IMR-90 (cell line): Measurements from ENCODE around the gene TNNI2. TPM values are rescaled to one million over a fixed set of nuclear protein-coding genes. Genes with fewer than 3 reads are reported as not detected.

Experiments used
- ATAC-seq: fragments of 200-7000 bp; cut with Tn5 transposase; 2 replicates; pipeline ENCODE4 v1.9.1; 2020; ENCODE audit warnings: low read depth, mild to moderate bottlenecking, moderate library complexity
- BruUV-seq: library from RNA; stranded (reverse); fragments of 400-500 nt; replicated peaks from 2 replicates; lab custom pipeline; 2021; lab: Mats Ljungman, UMichigan
- CTCF ChIA-PET: fragments of 300-600 bp; formaldehyde crosslinking; extraction: SDS; loops from one replicate; lab custom pipeline; 2021; ENCODE audit warnings: antibody characterized with exemption; lab: Yijun Ruan, JAX
- POLR2A ChIA-PET: fragments of 300-600 bp; sonication (Branson Sonifier 250); formaldehyde crosslinking; loops from one replicate; lab custom pipeline; 2022; ENCODE audit warnings: antibody characterized with exemption; ENCODE audit not compliant: unreplicated experiment; lab: Charles Lee
- DNase-seq: peaks from one replicate; pipeline ENCODE4 v3.0.0; 2013
- H2AFZ ChIP-seq: replicated peaks from 2 replicates; pipeline ENCODE3; 2013; ENCODE audit warnings: low read length, mild to moderate bottlenecking; ENCODE audit not compliant: poor library complexity
- H2AK5ac ChIP-seq: 2 replicates; pipeline ENCODE4 v1.6.1; 2013; ENCODE audit warnings: low read depth, low read length, inconsistent platforms
- H2AK9ac ChIP-seq: replicated peaks from 2 replicates; pipeline ENCODE3; 2013; ENCODE audit warnings: mild to moderate bottlenecking, low read depth, low read length, moderate library complexity; ENCODE audit not compliant: poor library complexity
- H2BK120ac ChIP-seq: 2 replicates; pipeline ENCODE4 v1.6.1; 2013; ENCODE audit warnings: low read depth, low read length, inconsistent platforms
- H2BK15ac ChIP-seq: 3 replicates; pipeline ENCODE4 v1.6.1; 2013; ENCODE audit warnings: low read depth, low read length, inconsistent platforms
- H2BK20ac ChIP-seq: 2 replicates; pipeline ENCODE4 v1.6.1; 2013; ENCODE audit warnings: low read depth, mild to moderate bottlenecking, inconsistent platforms, low read length, moderate library complexity
- H2BK5ac ChIP-seq: 2 replicates; pipeline ENCODE4 v1.6.1; 2013; ENCODE audit warnings: mild to moderate bottlenecking, low read depth, low read length, inconsistent platforms; ENCODE audit not compliant: poor library complexity, severe bottlenecking
- H3K14ac ChIP-seq: replicated peaks from 2 replicates; pipeline ENCODE4 v1.6.1; 2013; ENCODE audit warnings: low read depth, low read length, inconsistent platforms
- H3K18ac ChIP-seq: 2 replicates; pipeline ENCODE4 v1.6.1; 2013; ENCODE audit warnings: low read depth, low read length, control low read depth
- H3K23ac ChIP-seq: 2 replicates; pipeline ENCODE4 v1.6.1; 2013; ENCODE audit warnings: low read depth, low read length, inconsistent platforms
- H3K27ac ChIP-seq: 2 replicates; pipeline ENCODE4 v1.5.1; 2013; ENCODE audit warnings: mild to moderate bottlenecking, control low read depth, low read length; ENCODE audit not compliant: insufficient read depth
- H3K27me3 ChIP-seq: 2 replicates; pipeline ENCODE4 v1.6.1; 2013; ENCODE audit warnings: low read length; ENCODE audit not compliant: control insufficient read depth, insufficient read depth
- H3K36me3 ChIP-seq: 2 replicates; pipeline ENCODE4 v1.6.1; 2013; ENCODE audit warnings: low read length, mixed read lengths; ENCODE audit not compliant: control insufficient read depth, insufficient read depth
- H3K4ac ChIP-seq: 2 replicates; pipeline ENCODE4 v1.6.1; 2013; ENCODE audit warnings: low read depth, low read length, inconsistent platforms
- H3K4me1 ChIP-seq: 2 replicates; pipeline ENCODE4 v1.6.1; 2013; ENCODE audit warnings: low read length, mixed read lengths; ENCODE audit not compliant: control insufficient read depth, insufficient read depth
- H3K4me2 ChIP-seq: 2 replicates; pipeline ENCODE4 v1.6.1; 2013; ENCODE audit warnings: low read depth, mild to moderate bottlenecking, control low read depth, low read length, moderate library complexity
- H3K4me3 ChIP-seq: 2 replicates; pipeline ENCODE4 v1.5.1; 2013; ENCODE audit warnings: low read depth, mild to moderate bottlenecking, control low read depth, low read length, moderate library complexity; ENCODE audit not compliant: insufficient read depth
- H3K56ac ChIP-seq: 2 replicates; pipeline ENCODE4 v1.6.1; 2013; ENCODE audit warnings: low read length, inconsistent platforms; ENCODE audit not compliant: insufficient read depth; ENCODE audit errors: extremely low read depth
- H3K79me1 ChIP-seq, 2 experiments: 2 replicates each; pipeline ENCODE4 v1.6.1; 2013; ENCODE audit warnings: low read length in 2 of 2, inconsistent platforms in 1 of 2, low read depth in 1 of 2
- H3K9ac ChIP-seq: 2 replicates; pipeline ENCODE4 v1.6.1; 2013; ENCODE audit warnings: low read depth, low read length, control low read depth
- H3K9me1 ChIP-seq: 2 replicates; pipeline ENCODE4 v1.6.1; 2013; ENCODE audit warnings: low read length, inconsistent platforms; ENCODE audit not compliant: insufficient read depth
- H3K9me3 ChIP-seq: 2 replicates; pipeline ENCODE4 v1.6.1; 2013; ENCODE audit warnings: low read length; ENCODE audit not compliant: control insufficient read depth, insufficient read depth
- H4K20me1 ChIP-seq: 2 replicates; pipeline ENCODE4 v1.6.1; 2013; ENCODE audit warnings: low read length, inconsistent platforms; ENCODE audit not compliant: insufficient read depth
- H4K5ac ChIP-seq: 2 replicates; pipeline ENCODE4 v1.6.1; 2013; ENCODE audit warnings: mild to moderate bottlenecking, low read depth, low read length, control low read depth
- H4K8ac ChIP-seq, 2 experiments: 2 replicates each; pipeline ENCODE4 v1.6.1; 2013; ENCODE audit warnings: low read depth in 2 of 2, low read length in 2 of 2, control low read depth in 1 of 2, inconsistent platforms in 1 of 2
- H4K91ac ChIP-seq: 2 replicates; pipeline ENCODE4 v1.6.1; 2013; ENCODE audit warnings: low read depth, low read length, inconsistent platforms; ENCODE audit not compliant: insufficient read depth
- MAFK ChIP-seq: IDR thresholded peaks from 2 replicates; pipeline ENCODE4 v1.6.1; 2012; ENCODE audit warnings: low read depth, low read length, improper control_type of control experiment
- MAZ ChIP-seq: IDR thresholded peaks from 2 replicates; pipeline ENCODE4 v1.6.1; 2012; ENCODE audit warnings: low read depth, mild to moderate bottlenecking, low read length, improper control_type of control experiment, moderate library complexity, borderline replicate concordance
- POLR2A ChIP-seq: IDR thresholded peaks from 2 replicates; pipeline ENCODE4 v1.6.1; 2012; ENCODE audit warnings: mild to moderate bottlenecking, low read depth, low read length
- RAD21 ChIP-seq: IDR thresholded peaks from 2 replicates; pipeline ENCODE4 v1.6.1; 2012; ENCODE audit warnings: low read length, improper control_type of control experiment
- SMC3 ChIP-seq: fragments of 150-350 bp; IDR thresholded peaks from 2 replicates; pipeline ENCODE4 v1.6.1; 2016; ENCODE audit warnings: low read depth, mild to moderate bottlenecking, antibody characterized with exemption, low read length, moderate library complexity
- WGBS, 2 experiments: methylation state at CpG; one replicate each; pipeline versions ENCODE4 v1.1.5 to v1.1.7; 2013; ENCODE audit warnings: missing lambda C conversion rate in 2 of 2; ENCODE audit not compliant: insufficient read length in 1 of 2; ENCODE audit errors: extremely low coverage in 2 of 2; 5-methylcytosine and 5-hydroxymethylcytosine counted together
- dilution Hi-C: fragments of 300-500 bp; cut with HindIII; formaldehyde crosslinking; loops from one replicate; pipeline ENCODE4 v1.14.3; 2018; ENCODE audit warnings: low sequenced_read_pairs; ENCODE audit not compliant: unreplicated experiment
- in situ Hi-C: fragments of 300-500 bp; cut with MboI; formaldehyde crosslinking; loops from 3 replicates; pipeline ENCODE4 v1.14.3; 2019; ENCODE audit warnings: low sequenced_read_pairs, inconsistent platforms, mixed read lengths
- intact Hi-C: fragments of 100-400 bp; cut with micrococcal nuclease; formaldehyde crosslinking; loops from 2 replicates; pipeline ENCODE4 v1.10.0; 2022
- polyA plus RNA-seq, 3 experiments: library from polyadenylated mRNA; depleted of rRNA; stranded (reverse); fragments of >200 nt; gene quantifications; 2 replicates each; pipeline ENCODE4 v1.2.3, GENCODE V29; 2012; ENCODE audit warnings: low replicate concordance in 1 of 3
- total RNA-seq: library from RNA; depleted of rRNA; stranded (reverse); fragments of >200 nt; gene quantifications from 2 replicates; pipeline ENCODE4 v1.2.3, GENCODE V29; 2012
- TF ChIP-seq, protein P1 (sequence below): conservative IDR thresholded peaks from 2 replicates; pipeline ENCODE4 v1.5.1; 2012; ENCODE audit warnings: mild to moderate bottlenecking, low read depth, low read length, improper control_type of control experiment
- TF ChIP-seq, protein P2 (sequence below): fragments of 150-350 bp; IDR thresholded peaks from 2 replicates; pipeline ENCODE4 v1.6.1; 2017; ENCODE audit warnings: mild to moderate bottlenecking, antibody characterized with exemption, low read length, low read depth

TNNI2 gene
- total and polyA plus RNA-seq, 2 of the 4 experiments (the other 2 are of a cell fraction), result not detected

DNA sequence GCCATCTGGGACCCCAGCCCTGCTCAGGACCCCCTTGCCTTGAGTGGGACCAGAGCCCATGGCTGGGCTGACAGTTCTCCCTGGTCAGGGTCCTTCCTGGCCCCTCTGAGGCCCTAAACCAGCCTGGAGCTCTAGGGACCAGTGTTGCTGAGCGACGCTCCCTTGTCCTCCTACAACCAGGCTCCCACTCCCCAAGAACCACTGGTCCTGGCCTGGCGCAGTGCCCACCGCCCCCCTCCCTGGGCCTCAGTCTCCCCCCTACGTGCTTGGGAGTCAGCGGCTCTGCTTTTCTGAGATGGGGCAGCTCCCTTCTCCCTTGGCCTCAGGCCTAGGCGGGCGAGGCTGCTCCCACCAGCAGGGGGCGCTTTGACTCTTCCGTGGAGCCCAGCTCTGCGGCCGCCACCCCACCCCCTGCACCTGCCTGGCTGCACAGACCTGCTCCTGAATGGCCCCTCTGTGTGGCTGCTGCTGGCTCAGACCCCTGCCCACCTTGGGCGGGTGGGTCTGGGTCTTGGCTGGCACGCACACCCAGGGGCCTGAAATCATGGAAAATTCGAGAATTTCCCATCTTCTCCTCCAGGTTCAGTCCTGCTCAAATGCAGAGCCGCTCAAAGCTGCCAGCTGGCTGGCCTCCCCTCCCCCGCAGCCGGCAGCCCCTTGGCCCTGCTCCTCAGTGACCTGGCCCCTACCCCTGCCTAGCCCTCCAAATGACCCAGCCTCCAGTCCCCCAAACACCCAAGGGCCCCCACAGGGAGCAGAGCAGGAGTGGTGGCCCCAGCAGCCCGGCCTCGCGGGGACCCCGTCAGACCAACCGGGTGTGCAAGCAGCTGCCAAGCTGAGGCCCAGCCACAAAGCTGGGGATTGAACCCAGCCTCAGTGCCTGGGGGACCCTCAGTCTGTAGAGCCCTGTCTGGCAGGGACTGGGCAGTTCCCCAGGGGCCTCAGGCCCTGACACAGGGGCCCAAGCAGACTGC is 43.8 kb downstream of the TNNI2 start:
- no peak overlapping the region for H2AK5ac ChIP-seq
- no peak overlapping the region for H3K18ac ChIP-seq
- DNase-seq, result peak; percentile 41
- no peaks in the 10 kb centered on the region for H4K20me1 ChIP-seq
- no peak overlapping the region for H2AK9ac ChIP-seq
- in situ Hi-C loops, result loop anchor here (5.0 kb wide), 1 partner anchor 270 kb away; no protein-coding TSS in a partner anchor
- H3K14ac ChIP-seq, result no peak overlapping the region
- H3K4ac ChIP-seq, result no peak overlapping the region
- H3K9me3 ChIP-seq, result no peaks in the 10 kb centered on the region
- no peak overlapping the region for H4K5ac ChIP-seq
- peak; percentile 97 for ATAC-seq
- no peak overlapping the region for H3K23ac ChIP-seq
- H3K4me1 ChIP-seq, result no peaks in the 10 kb centered on the region
- WGBS, 2 experiments, result 49% methylated on average over 12 of the region's 23 CpGs; no CpG with 5 or more reads in 1 of the 2 experiments
- no peaks in the 10 kb centered on the region for H3K9me1 ChIP-seq
- no peak overlapping the region for H4K8ac ChIP-seq
- ChIA-PET POLR2A (no interaction called here), CTCF (interaction anchor here (0.6 to 1.3 kb wide), 7 partner anchors 13 to 268 kb away, joined by 3 to 5 read pairs (median 3); no protein-coding TSS in a partner anchor)
- H2BK120ac ChIP-seq, result no peak overlapping the region
- no peak overlapping the region for H3K56ac ChIP-seq
- no peak overlapping the region for H4K91ac ChIP-seq
- H3K79me1 ChIP-seq, result no peaks in the 10 kb centered on the region
- dilution Hi-C loops, result no loop called here
- TF ChIP-seq MAZ (peak; percentile 67), SMC3 (peak; percentile 83), RAD21 (peak; percentile 78), POLR2A (no peak), MAFK (no peak)
- TF ChIP-seq, protein P1, sequence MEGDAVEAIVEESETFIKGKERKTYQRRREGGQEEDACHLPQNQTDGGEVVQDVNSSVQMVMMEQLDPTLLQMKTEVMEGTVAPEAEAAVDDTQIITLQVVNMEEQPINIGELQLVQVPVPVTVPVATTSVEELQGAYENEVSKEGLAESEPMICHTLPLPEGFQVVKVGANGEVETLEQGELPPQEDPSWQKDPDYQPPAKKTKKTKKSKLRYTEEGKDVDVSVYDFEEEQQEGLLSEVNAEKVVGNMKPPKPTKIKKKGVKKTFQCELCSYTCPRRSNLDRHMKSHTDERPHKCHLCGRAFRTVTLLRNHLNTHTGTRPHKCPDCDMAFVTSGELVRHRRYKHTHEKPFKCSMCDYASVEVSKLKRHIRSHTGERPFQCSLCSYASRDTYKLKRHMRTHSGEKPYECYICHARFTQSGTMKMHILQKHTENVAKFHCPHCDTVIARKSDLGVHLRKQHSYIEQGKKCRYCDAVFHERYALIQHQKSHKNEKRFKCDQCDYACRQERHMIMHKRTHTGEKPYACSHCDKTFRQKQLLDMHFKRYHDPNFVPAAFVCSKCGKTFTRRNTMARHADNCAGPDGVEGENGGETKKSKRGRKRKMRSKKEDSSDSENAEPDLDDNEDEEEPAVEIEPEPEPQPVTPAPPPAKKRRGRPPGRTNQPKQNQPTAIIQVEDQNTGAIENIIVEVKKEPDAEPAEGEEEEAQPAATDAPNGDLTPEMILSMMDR, result peak; percentile 86
- TF ChIP-seq, protein P2, sequence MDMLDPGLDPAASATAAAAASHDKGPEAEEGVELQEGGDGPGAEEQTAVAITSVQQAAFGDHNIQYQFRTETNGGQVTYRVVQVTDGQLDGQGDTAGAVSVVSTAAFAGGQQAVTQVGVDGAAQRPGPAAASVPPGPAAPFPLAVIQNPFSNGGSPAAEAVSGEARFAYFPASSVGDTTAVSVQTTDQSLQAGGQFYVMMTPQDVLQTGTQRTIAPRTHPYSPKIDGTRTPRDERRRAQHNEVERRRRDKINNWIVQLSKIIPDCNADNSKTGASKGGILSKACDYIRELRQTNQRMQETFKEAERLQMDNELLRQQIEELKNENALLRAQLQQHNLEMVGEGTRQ, result no peak
- no peak overlapping the region for H2BK15ac ChIP-seq
- BruUV-seq, result no TSS peak
- H3K27ac ChIP-seq, result no peak overlapping the region
- no peak overlapping the region for H2BK5ac ChIP-seq
- no peak overlapping the region for H3K4me3 ChIP-seq
- no peak overlapping the region for H2BK20ac ChIP-seq
- no peak overlapping the region for H3K9ac ChIP-seq
- H3K4me2 ChIP-seq, result no peak overlapping the region
- no peaks in the 10 kb centered on the region for H3K36me3 ChIP-seq
- intact Hi-C loops, result loop anchor here (1.0 kb wide), 1 partner anchor 270 kb away; no protein-coding TSS in a partner anchor
- peak overlapping the region; percentile 41 for H2AFZ ChIP-seq
- peaks cover 19% of the 10 kb centered on the region for H3K27me3 ChIP-seq
